CD4-positive, alpha-beta T cell treated with Interleukin-15 for 1 hour (primary cell): ENCODE results near the gene RAB3C.

Experiments
- DNase-seq: peaks from one replicate; pipeline ENCODE4 v3.0.0-alpha.2; 2020

Gene RAB3C

DNA sequence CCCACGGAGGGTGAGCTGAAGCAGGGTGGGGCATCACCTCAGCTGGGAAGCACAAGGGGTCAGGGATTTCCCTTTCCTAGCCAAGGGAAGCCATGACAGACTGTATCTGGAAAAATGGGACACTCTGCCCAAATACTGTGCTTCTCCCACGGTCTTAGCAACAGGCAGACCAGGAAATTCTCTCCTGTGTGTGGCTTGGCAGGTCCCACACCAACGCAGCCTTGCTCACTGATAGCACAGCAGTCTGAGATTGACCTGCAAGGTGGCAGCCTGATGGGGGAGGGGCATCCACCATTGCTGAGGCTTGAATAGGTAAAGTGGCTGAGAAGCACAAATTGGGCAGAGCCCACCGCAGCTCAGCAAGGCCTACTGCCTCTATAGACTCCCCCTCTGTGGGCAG is 23.2 kb downstream of the RAB3C start:
- DNase-seq: no peak

- DNase-seq: no peak
These were observed 33.1 kb downstream of the RAB3C start for GRCh38 chr5:58615972-58616371.

DNA sequence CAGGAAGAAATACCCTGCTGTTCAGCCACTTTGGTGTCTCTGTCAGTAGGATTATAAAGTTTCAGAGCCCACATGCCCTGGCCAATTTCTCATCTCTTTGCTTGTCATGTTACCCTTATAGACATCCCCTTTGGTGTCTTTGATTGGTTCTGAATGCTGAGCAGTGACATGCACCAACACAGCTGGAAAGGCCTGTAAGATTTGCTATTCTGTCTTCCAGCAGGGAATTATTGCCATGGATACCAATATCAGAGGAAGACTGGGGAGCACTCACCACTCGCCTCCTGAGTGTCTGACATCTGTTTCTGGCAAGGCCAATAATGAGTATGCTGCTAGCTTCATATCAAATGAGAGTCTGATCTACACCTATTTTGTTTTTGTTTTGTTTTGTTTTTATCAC is 34.4 kb downstream of the RAB3C start:
- no peak for DNase-seq

DNA sequence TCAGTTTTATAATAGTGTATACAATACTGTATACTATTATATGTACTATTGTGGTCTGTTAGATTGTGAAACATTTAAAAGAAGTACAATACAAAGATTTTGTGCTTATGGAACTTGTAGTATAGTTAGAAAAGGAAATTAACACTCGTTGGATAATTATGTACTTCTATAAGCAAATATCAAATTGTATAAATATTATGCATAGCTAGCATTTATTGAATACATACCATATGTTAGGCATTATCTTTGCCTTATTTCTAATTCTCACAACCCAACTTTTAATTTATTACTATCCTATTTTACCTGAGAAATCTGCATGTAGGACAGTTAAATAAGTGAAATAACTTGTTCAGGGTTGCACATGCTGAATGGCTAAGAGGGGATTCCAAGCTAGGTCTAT is 37.5 kb downstream of the RAB3C start:
- no peak for DNase-seq

DNA sequence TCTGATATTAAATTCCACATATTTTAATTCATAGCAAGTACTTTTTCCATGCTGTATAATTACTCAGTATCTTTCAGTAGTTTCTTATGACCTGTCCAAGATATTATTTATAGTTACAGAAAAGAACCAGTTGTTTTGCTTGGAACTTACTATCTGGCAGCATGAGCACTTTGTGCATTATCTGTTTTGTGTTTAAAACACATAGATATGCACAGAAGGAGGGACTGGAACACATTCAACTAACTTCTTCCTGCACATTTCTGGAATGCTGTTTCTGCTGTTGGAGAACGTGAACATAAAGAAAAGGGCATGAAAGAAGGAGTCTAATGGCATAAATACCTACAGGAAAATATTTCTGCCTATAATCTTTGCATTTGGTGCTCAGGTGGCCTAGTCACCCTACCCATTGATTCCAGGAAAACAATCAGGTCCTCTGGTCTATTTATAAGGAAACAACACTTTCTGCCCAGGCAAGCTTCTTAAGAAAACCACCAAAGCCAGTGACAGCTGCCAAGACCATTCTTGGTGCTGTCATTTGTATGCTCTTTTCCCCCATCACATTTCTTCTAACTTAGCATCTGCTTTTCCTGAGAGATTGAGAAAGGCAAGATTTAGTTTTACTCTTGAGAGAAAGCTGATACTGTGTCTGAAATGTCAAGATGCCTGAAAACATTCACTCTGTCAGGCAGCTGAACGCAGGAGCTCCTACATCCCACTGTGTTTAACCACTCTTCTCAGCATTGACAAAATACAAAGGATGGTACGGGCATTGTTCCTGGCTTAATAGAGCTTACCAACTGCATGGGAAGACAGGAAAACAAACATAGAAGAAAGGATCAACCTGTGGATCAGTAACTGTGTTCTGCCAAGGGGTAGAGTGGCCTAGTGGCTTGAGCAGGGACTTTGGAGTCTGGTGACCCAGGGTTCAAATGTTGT is 40.3 kb downstream of the RAB3C start:
- no peak for DNase-seq

GRCh38 chr5:58628626-58629025 is 45.8 kb downstream of the RAB3C start:
- DNase-seq: no peak

DNA sequence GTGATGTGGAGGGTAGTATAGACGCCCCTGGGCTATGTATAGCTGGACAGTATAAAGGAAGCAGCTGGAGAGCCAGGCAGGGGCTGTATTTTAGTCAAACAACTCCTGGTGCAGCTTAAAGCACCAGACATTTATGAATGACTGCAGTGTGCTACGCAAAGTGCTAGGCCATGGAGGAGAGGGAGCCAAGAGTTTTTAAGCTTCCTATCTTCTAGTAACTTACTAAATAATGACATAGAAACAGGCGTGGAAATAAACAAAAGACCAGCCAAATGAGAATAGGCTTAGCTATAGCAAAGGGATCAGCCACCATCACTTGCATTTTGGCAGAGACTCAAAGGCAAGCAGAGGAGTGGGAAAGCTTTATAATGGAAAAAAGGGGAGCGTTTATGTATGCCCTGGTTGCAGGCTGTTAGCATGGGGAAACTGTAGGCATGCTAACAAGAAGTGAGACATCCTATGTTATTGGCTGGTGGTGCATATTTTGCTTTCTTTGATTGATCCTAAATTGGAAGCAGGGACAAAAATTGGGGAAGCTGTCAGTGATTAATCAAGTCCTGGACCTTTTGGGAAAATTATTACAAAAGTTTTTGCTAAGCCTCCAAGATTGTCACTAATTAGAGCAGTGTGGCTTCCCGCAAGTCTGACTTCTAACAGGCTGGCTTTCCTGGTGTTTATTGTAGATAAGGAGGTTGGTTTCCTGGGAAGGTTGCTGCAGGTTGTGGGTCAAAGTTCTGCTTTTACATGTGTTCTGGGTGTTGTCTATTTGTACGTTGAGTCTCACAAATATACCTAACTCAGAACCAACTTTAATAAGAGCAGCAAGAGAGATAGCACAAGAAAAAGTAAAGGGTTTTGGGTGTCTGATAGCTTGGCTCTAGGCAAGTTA is 46.6 kb downstream of the RAB3C start:
- DNase-seq: no peak

- DNase-seq: no peak
These were observed 49.0 kb downstream of the RAB3C start for GRCh38 chr5:58631895-58632294.

DNA sequence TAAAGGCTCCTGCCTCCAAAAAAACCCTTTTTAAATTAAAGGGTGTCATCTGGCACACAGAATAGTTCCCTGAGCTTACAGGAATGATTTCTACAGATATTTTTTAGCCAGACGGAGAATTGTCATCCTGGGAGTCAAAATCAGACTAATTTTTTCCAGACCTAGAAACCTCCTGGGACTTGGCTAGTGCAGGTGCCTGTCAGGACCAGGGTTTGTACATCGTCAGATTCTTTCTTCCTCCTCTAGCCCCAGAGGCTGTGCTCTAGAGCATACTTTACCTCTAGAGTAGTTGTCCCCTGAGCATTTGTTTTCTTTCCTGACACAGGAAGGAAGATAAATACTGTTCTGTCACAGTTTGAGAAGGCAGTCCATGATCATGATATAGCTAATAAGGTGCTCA is 52.5 kb downstream of the RAB3C start:
- DNase-seq: no peak

- no peak for DNase-seq
These were observed 57.1 kb downstream of the RAB3C start for GRCh38 chr5:58640011-58640410.

DNA sequence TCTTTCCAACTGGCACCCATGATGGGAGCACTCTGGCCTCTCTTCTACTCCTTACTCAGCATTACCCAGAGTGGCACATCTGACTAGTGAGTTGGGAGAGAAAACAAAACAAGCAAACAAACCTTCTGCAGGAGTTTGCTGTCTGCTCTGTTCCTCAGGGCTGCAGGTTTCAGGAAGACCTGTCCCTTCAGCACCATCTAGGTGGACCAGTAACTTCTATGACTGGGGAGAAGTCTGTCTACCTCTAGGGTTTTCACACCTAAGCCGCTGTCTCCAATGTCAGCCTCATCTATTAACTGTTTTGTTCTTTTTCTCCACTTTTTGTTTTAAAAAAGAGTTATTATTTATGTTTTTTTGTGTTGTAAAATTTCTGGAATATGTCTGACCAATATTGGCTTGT is 58.7 kb downstream of the RAB3C start:
- DNase-seq: no peak

GRCh38 chr5:58648846-58649245 is 66.0 kb downstream of the RAB3C start:
- no peak for DNase-seq

- no peak for DNase-seq
These were observed 66.8 kb downstream of the RAB3C start for GRCh38 chr5:58649716-58650115.

GRCh38 chr5:58653521-58653920 is 70.6 kb downstream of the RAB3C start:
- no peak for DNase-seq

DNA sequence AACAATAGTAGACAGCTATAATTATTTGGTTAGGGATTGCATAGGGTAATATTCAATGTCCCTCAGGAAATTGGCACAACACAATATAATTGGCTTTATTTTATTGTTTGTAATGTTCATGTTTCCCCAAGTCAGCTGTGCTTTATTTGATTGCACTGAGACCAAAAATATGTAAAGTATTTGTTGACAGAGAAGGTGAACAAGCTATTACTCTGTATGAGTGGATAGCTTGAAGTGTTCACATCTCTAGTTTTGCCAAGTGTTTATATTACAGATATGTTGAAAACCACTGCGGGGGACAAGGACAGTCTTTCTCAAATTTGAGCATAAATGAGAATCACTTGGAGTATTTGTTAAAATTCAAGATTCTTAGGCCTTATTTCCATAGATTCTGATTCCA is 83.3 kb downstream of the RAB3C start:
- DNase-seq: no peak

GRCh38 chr5:58666598-58667581 is 84.0 kb downstream of the RAB3C start:
- DNase-seq: no peak

DNA sequence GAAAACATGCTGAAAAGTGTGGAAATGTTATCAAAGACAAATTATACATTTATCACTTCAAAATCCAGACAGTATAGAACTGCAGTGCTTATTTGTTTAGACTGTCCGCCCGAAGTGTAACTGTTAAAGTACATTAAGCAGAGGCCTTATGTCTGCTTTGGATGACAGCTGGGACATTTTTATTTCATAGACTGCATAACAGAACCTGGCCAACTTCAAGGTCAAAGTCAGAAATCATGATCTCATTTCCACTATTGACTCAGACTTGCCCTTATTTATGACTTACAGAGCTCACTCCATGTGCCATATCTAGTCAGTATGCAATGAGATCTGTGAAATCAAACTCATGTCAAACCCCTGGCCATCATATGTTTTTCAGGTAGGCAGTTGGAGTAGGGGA is 87.7 kb downstream of the RAB3C start:
- DNase-seq: no peak

- DNase-seq: no peak
These were observed 88.3 kb downstream of the RAB3C start for GRCh38 chr5:58671155-58671554.

DNA sequence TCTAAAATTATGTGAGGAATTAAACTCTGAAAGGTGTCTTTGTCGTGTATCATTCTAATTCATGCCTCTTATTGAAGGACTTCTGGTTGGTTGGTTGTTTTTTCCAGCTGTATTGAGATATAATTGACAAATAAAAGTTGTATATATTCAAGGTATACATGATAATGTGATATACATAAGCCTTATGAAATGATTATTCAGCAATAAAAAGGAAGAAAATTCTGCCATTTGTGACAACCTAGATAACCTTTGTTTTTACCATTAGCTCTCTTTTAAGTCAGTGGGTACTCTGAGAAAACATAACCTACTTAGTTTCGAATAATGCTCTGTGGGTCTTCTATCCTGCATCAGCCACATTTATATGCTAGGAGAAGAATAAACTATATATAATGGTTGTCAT is 89.6 kb downstream of the RAB3C start:
- DNase-seq: no peak

DNA sequence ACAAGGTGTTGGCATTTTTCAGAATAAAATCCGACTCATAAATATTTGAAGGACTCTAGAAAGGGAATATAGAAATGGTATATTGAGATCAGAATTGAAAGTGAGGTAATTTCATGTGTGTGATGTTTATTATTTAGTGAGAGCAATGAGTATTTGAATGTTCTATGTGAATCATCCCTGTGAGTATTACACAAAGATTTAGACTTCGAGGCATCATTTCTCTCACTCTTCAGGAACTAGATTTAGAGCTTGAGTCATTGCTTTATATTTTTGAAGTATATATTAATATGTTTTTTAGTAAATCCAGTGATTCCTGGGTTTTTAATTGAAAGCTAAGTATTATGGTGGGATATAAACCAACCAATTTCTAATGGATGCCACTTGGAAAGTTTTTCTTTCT is 91.2 kb downstream of the RAB3C start:
- no peak for DNase-seq

DNA sequence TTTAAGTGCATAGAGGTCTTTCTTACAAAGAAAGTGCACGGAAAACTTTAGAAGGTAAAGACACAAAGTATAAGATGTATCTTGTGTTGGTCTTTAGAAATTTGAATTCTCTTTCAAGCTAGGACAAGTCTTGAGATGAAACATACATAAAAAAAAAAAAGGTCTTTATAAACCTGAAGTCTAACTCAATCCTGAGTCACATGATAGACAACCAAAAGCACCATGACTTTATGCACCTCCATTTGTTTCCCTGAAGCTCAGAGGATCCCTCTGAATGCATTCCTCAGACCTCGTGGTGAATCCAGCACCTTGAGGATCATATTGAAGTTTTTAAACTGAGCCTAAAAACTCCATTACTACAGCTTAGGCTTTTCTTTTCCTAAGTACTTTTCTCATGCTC is 91.8 kb downstream of the RAB3C start:
- DNase-seq: no peak

DNA sequence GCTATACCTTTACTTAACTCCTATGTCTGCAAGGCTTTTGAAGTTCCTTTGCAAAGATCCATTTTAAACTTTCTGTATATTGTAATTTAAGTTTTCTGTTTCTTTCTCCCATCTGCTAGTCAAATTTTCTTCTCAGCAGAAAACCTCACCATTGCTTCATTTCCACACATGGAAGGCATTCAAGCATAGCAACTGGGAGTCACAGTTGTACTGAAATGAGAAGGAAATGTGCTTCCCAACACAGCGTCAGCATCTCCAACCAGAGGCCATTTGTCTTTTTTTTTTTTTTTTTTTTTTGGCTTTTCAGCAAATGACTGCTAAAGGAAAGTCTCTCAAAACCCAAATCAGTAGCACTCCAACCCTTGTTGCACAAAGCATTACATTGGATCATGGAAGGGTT is 92.5 kb downstream of the RAB3C start:
- no peak for DNase-seq

GRCh38 chr5:58677650-58678049 is 94.8 kb downstream of the RAB3C start:
- DNase-seq: no peak
